Measurements from ENCODE around the gene HSPA1A.

- no peak for TF ChIP-seq CTCF (optimal IDR thresholded peaks at IDR 0.05 in 1 of 3, IDR thresholded peaks at IDR 0.05 in 1 of 3, conservative IDR thresholded peaks at IDR 0.05 in 1 of 3; ENCODE audit: extremely low read depth in 1 of 3, insufficient read depth in 2 of 3, low read length in 3 of 3)
- TF ChIP-seq EZH2 (IDR thresholded peaks at IDR 0.05; ENCODE audit: low read length) = no peak
Observed at GRCh38 chr6:31799781-31800180, 15.6 kb upstream of the HSPA1A start.
